HepG2 (cell line): ENCODE results near the gene MMP25. TPM values are rescaled to one million over a fixed set of nuclear protein-coding genes. Genes with fewer than 3 reads are reported as not detected.
A peak's percentile ranks its signal among the peaks of the same experiment; 100 is the strongest.

Experiments used
- CHCHD3 ChIP-seq: sonication (generic); formaldehyde crosslinking; IDR thresholded peaks from 2 replicates; pipeline ENCODE4 v1.8.0; 2022; ENCODE audit warnings: mild to moderate bottlenecking, missing genetic modification reagents, moderate library complexity
- JUN ChIP-seq: sonication (generic); formaldehyde crosslinking; IDR thresholded peaks from 2 replicates; pipeline ENCODE4 v1.4.0; 2020; ENCODE audit warnings: mild to moderate bottlenecking, missing genetic modification reagents
- KLF16 ChIP-seq, 2 experiments: sonication (generic) in 1 of 2; formaldehyde crosslinking in 1 of 2; IDR thresholded peaks; 2 replicates each; pipeline versions ENCODE4 v1.6.1 to v1.8.0; 2016 to 2023; ENCODE audit warnings: missing genetic modification reagents in 2 of 2, missing compliant biosample characterization in 1 of 2
- KLF9 ChIP-seq: IDR thresholded peaks from 2 replicates; pipeline ENCODE4 v1.6.1; 2016; ENCODE audit warnings: low read depth
- NFE2L2 ChIP-seq: fragments of 150-350 bp; IDR thresholded peaks from 2 replicates; pipeline ENCODE4 v1.6.1; 2014; ENCODE audit warnings: low read length
- PRDM4 ChIP-seq: sonication (generic); formaldehyde crosslinking; IDR thresholded peaks from 2 replicates; pipeline ENCODE4 v1.9.0; 2021; ENCODE audit warnings: missing genetic modification reagents, borderline replicate concordance
- RFXAP ChIP-seq: sonication (generic); formaldehyde crosslinking; IDR thresholded peaks from 2 replicates; pipeline ENCODE4 v1.4.0; 2020; ENCODE audit warnings: missing genetic modification reagents, borderline replicate concordance
- SMC3 ChIP-seq: IDR thresholded peaks from 2 replicates; pipeline ENCODE4 v1.6.1; 2011; ENCODE audit warnings: low read length, improper control_type of control experiment
- ZBTB40 ChIP-seq, 2 experiments: fragments of 450-650 bp in 1 of 2; sonication (generic) in 1 of 2; formaldehyde crosslinking in 1 of 2; IDR thresholded peaks; 2 replicates each; pipeline versions ENCODE4 v1.6.1 to v1.8.0; 2016 to 2022; ENCODE audit warnings: antibody characterized with exemption in 1 of 2, mild to moderate bottlenecking in 1 of 2, missing genetic modification reagents in 1 of 2
- ZBTB7A ChIP-seq: sonication (generic); formaldehyde crosslinking; IDR thresholded peaks from 2 replicates; pipeline ENCODE4 v1.8.0; 2022; ENCODE audit warnings: mild to moderate bottlenecking, missing genetic modification reagents
- ZMAT3 ChIP-seq: sonication (generic); formaldehyde crosslinking; conservative IDR thresholded peaks from 2 replicates; pipeline ENCODE4 v1.7.0; 2021; ENCODE audit warnings: missing genetic modification reagents
- ZNF543 ChIP-seq: sonication (generic); formaldehyde crosslinking; IDR thresholded peaks from 2 replicates; pipeline ENCODE4 v1.4.0; 2020; ENCODE audit warnings: mild to moderate bottlenecking, missing genetic modification reagents
- ZSCAN30 ChIP-seq: sonication (generic); formaldehyde crosslinking; IDR thresholded peaks from 2 replicates; pipeline ENCODE4 v1.5.0; 2020; ENCODE audit warnings: mild to moderate bottlenecking, missing genetic modification reagents
- polyA plus RNA-seq, 8 experiments: library from polyadenylated mRNA; depleted of rRNA in 3 of 8; stranded (reverse) in 7 of 8; unstranded in 1 of 8; fragments of >200 nt; fragmentation: Illumina TruSeq in 4 of 8; extraction: Trizol in 4 of 8; gene quantifications; 2 replicates each; pipeline versions ENCODE4 v1.2.1 to v1.2.3, GENCODE V29; 2011 to 2016; ENCODE audit warnings: low read depth in 4 of 8, missing spikeins in 1 of 8, mixed read lengths in 1 of 8; ENCODE audit not compliant: insufficient read depth in 1 of 8
- total RNA-seq, 5 experiments: library from RNA; depleted of rRNA; stranded (reverse); fragments of >200 nt; fragmentation: Illumina TruSeq; extraction: Trizol; gene quantifications; 2 replicates each; pipeline ENCODE4 v1.2.3, GENCODE V29; 2016; ENCODE audit warnings: low read depth in 1 of 5
- TF ChIP-seq, protein P1 (sequence below): sonication (generic); formaldehyde crosslinking; IDR thresholded peaks from 2 replicates; pipeline ENCODE4 v1.4.0; 2020; ENCODE audit warnings: mild to moderate bottlenecking, missing genetic modification reagents
- TF ChIP-seq, protein P2 (sequence below): sonication (generic); formaldehyde crosslinking; IDR thresholded peaks from 2 replicates; pipeline ENCODE4 v1.9.0; 2021; ENCODE audit warnings: missing genetic modification reagents, borderline replicate concordance

Gene MMP25
- total and polyA plus RNA-seq, 2 of the 13 experiments (the other 11 are each of a cell fraction or from before 2014, with no cell fraction given), result 0.04 to 0.08 TPM

GRCh38 chr16:3106205-3106928, 60.0 kb downstream of the MMP25 start (continued):
- TF ChIP-seq ZBTB40 (IDR thresholded peaks at IDR 0.05), result peak; percentile 67
- no peak; the same call in 1 of the 2 replicates for TF ChIP-seq ZBTB40 (CRISPR knock-in tag; IDR thresholded peaks at IDR 0.05)
- TF ChIP-seq, protein P1, sequence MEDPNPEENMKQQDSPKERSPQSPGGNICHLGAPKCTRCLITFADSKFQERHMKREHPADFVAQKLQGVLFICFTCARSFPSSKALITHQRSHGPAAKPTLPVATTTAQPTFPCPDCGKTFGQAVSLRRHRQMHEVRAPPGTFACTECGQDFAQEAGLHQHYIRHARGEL (CRISPR knock-in tag), result peak; percentile 52; the same call in 1 of the 2 replicates
- no peak for TF ChIP-seq ZSCAN30
- TF ChIP-seq PRDM4 (CRISPR knock-in tag), result no peak
- no peak for TF ChIP-seq ZMAT3 (CRISPR knock-in tag)
- TF ChIP-seq, protein P2, sequence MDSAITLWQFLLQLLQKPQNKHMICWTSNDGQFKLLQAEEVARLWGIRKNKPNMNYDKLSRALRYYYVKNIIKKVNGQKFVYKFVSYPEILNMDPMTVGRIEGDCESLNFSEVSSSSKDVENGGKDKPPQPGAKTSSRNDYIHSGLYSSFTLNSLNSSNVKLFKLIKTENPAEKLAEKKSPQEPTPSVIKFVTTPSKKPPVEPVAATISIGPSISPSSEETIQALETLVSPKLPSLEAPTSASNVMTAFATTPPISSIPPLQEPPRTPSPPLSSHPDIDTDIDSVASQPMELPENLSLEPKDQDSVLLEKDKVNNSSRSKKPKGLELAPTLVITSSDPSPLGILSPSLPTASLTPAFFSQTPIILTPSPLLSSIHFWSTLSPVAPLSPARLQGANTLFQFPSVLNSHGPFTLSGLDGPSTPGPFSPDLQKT, result no peak
- peak; percentile 66; the same call in 1 of the 2 replicates for TF ChIP-seq ZBTB7A
- no peak for TF ChIP-seq ZNF543 (CRISPR knock-in tag)
- TF ChIP-seq SMC3, result no peak
- TF ChIP-seq CHCHD3 (CRISPR knock-in tag), result no peak
- TF ChIP-seq NFE2L2, result no peak
- TF ChIP-seq KLF16 (CRISPR knock-in tag; IDR thresholded peaks at IDR 0.05), result peak in 1 of 2 experiments; percentile 66; a peak in 1 of 4 replicates
- TF ChIP-seq JUN (CRISPR knock-in tag), result no peak
- TF ChIP-seq RFXAP (CRISPR knock-in tag), result peak; percentile 78; the same call in 1 of the 2 replicates
- no peak for TF ChIP-seq KLF9
